WTC11 (cell line): ENCODE data around the gene RTF1.

Source experiments
- TF ChIP-seq, protein P1 (sequence below): sonication (generic); formaldehyde crosslinking; IDR thresholded peaks from 2 replicates; pipeline ENCODE4 v1.8.1; 2023; ENCODE audit warnings: mild to moderate bottlenecking, missing genetic modification reagents, moderate library complexity
- TF ChIP-seq, protein P2 (sequence below): fragments of 200-600 bp; IDR thresholded peaks from 2 replicates; pipeline ENCODE4 v1.8.0; 2022; ENCODE audit warnings: antibody characterized with exemption

- TF ChIP-seq, protein P1, sequence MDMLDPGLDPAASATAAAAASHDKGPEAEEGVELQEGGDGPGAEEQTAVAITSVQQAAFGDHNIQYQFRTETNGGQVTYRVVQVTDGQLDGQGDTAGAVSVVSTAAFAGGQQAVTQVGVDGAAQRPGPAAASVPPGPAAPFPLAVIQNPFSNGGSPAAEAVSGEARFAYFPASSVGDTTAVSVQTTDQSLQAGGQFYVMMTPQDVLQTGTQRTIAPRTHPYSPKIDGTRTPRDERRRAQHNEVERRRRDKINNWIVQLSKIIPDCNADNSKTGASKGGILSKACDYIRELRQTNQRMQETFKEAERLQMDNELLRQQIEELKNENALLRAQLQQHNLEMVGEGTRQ = no peak
- TF ChIP-seq, protein P2, sequence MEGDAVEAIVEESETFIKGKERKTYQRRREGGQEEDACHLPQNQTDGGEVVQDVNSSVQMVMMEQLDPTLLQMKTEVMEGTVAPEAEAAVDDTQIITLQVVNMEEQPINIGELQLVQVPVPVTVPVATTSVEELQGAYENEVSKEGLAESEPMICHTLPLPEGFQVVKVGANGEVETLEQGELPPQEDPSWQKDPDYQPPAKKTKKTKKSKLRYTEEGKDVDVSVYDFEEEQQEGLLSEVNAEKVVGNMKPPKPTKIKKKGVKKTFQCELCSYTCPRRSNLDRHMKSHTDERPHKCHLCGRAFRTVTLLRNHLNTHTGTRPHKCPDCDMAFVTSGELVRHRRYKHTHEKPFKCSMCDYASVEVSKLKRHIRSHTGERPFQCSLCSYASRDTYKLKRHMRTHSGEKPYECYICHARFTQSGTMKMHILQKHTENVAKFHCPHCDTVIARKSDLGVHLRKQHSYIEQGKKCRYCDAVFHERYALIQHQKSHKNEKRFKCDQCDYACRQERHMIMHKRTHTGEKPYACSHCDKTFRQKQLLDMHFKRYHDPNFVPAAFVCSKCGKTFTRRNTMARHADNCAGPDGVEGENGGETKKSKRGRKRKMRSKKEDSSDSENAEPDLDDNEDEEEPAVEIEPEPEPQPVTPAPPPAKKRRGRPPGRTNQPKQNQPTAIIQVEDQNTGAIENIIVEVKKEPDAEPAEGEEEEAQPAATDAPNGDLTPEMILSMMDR = no peak
These were observed 86.7 kb downstream of the RTF1 start for GRCh38 chr15:41503669-41504010.
